ENCODE measurements around the gene ZNF236.
"Not testable (repeated sequence)": the region's sequence is repeated elsewhere in the genome, so short reads cannot be mapped to it uniquely, and the experiment has no call there.

The ZNF236 gene

DNA sequence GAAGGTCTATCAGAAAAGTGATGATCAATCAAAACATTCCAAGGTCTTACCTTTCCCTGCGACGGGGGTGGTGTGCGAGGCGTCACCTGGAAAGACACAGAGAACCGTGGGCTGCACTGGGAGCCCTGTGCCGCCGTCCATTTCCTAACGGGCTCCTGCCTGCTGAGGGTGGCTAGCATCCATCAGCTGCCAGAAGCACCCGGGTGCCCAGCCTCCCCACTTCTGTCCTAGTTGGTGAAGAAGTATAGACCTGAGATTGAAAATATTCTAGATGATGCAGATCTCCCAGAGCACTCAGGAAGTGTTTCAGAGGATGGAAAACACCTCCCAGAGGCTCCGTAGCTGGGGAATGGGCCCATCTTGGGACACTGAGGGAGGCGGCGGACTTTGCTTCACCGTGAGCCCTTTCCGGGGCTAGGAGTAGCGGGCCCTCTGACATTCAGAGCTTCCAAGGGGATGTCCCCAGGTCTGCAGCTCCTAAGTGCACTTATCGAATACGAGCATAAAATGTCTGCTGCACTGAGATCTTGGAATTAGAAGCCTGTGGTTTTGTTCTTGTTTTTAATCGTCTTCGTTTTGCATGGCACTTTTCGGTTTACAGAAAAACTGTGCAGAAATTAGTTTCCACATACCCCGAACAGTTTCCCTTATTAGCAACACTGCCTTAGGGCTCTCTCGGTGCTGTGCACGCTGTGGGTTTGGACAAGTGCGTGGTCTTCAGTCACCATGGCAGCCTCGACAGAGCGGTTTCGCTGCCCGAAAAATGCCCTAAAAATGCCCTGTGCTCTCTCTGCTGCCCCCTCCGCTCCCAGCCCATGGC is 166.7 kb downstream of the ZNF236 start:
- no peak for DNase-seq

DNA sequence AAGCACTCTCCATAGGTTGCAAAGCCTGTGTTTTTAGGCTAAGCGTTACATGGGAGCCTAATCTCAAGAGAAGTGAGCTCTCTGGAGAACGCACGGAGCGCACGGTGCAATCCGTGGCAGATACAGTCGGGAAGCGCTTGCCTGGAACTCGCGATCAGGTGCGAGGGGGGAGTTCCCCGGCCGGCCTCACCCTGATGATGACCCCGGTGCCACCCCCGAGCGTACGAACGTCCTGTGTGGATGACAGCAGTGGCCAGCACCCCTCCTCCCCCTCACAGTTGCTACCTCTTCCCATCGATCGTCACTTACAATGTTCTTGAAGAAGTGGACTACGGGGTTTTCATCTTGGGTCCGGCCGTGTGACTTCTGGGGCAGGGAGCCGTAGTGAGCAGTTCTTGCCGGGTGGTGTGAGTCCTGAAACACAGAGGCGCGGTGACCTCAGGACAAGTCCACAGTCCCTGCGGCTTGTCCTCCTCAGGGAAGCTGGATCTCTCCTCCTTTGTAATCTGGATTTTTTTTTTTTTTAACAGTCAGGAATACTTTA is 167.4 kb downstream of the ZNF236 start:
- DNase-seq: no peak

DNA sequence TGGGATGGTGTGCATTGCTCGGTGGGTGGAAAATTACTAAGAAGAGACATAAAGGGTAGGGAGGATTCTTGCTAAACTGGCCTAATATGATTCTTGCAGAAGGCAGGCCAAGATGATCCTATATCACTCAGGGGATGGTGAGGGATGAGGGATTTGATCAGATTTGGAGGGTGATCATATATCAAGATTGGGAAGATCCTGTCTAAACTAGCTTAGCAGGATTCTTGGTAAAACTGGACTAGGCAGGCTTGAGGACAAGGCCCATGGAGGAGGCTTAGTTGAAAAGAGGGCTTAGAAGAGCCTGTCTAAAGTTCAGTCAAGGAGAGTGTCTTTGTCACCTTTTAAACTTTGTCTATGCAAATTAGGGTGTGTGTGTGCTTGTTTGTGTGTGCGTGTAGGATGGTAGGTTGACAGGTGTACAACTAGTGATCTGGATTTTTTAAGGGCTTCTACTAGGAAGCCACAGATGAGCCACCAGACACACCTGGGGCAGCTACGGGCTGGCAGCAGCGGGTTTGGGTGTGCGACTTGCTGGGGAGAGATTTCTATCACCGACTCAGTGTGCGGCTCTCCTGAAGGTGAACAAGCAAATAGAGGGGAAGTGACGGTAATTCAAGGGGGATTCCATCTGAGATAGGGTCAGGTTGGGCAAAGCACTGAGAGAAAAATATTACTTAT is 168.1 kb downstream of the ZNF236 start:
- DNase-seq: not testable (repeated sequence)

DNA sequence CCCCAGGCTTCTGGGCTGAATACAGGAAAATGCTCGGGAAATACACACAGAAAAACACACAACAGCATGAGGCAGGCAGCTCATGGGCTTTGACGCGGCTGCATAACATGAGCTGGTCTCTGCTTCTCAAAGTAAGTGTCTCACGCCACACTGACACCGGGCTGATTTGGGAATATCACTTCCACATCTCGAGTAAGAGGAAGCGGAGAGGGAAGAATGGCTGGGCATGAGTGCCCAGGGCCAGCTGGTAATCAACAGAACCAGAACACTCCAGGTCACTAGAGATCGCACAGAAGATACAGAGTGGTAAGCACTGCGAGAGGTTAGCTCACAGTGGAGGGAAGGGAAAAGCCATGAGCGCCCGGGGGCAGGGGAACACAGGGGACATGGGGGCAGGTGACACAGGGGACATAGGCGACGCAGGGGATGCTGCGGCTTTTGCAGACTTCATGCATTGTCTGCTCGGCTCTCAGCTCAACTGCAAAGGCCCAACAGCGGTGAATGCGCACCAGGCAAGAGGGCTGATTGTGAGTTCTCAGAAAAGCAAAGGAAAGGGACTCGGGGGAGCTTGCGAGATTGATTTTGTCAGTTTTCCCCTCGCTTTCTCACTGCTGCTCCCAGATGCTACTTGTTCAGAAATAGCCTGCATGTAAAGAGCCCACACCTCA is 168.8 kb downstream of the ZNF236 start:
- no peak for DNase-seq

DNA sequence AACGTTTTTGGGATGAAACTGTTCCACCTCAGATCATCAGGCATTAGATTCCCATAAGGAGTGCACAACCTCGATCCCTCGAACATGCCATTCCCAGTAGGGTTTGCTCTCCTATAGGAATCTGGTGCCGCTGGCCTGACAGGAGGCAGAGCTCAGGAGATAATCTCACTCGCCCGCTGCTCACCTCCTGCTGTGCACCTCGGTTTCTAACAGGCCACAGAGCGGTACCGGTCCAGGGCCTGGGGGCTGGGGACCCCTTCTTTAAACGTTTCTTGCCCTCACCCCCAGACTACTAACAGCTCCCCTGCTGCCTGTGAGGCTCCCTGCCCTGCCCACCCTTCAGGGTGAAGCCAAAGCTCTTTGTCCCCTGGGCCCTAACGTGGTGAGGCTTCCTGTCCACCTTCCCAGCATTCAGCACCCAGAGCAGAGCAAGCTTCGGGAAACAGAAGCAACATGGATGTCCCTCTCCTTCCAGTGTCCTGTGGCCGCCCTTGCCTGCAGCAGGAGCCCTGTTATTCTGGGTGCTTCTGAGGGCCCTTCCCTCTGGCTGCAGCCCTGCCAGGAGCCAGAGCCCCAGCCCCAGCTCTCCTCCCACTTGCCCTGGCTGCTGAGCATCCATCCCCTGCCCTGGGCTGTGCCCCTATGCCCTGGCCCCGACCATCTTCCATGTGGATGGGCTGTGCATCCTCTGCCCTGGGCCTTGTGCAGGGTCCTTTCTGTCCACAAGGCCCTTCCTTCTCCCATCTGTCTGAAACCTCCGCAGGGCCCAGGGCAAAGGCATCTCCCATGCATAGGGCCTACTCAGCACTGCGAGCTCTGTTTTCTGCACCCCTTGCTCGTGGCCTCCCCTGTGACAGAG is 170.1 kb downstream of the ZNF236 start:
- DNase-seq: no peak

DNA sequence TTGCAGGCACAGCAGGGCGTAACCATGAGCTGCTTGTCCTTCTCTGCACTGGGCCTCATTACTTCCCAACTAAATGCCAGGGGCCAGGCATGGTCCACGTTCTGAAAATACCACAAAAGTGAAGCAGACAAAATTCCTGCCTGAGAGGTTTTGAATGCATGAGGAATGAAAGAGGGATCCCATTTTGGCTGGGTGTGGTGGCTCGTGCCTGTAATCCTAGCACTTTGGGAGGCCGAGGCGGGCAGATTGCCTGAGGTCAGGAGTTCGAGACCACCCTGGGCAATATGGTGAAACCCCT is 170.7 kb downstream of the ZNF236 start:
- DNase-seq: no peak

DNA sequence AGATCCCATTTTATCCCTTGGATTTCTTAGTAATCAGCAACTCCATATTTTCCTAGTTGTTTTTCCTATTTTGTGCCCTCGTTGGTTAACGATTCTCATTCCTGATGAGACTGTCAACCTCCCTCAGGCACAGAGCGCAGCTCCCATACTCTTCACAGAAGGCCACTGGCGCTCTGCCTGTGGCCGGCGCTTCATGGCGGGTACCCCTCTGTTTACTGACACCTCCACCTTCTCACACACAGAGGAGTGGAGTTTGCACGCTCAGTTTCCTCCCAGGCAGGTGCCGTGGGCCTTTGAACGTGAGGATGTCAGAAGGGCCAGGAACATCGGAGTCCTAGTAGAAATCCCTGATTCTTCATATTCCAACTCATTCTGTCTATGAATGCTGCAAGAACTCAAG is 171.2 kb downstream of the ZNF236 start:
- no peak for DNase-seq

DNA sequence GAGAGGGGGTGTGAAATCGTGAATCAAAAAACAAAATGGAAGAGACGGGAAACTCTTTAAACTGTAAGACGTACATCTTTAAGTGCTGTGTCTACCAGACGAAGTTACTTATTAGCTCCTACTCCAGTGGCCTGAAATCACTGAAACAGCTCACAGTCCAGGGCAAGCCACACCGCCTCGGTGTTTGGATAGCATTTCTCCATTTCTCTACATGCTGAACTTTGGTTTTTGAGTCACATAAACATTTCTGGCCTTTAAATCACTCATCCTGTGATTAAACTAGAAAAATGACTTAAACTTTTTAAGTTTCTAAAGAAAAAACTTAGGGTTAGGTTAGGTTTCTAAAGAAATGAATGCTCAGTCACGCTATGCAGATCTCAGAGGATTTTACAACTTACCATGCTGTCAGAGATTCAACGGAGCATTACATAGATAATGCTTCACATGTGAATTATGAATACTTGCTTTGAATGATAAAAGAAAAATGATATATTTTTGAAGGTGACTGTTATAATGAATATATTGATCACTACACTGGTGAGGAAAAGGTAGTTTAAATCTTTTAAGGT is 171.8 kb downstream of the ZNF236 start:
- DNase-seq: no peak

DNA sequence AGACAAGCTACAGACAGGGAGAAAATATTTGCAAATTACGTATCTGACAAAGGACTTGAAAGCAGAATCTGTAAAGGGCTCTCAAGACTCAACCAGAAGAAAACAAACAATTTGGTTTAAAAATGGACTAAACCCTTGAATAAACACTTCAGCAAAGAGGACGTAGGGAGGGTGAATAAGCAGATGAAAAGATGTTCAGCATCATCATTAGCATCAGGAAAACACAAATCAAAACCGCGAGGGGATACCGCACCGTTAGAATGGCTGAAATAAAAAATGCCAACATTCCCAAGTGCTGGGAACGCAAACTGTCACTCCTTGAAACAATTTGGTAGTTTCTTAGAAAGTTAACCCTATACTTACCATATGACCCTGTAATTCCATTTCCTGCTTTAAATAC is 173.5 kb downstream of the ZNF236 start:
- DNase-seq: no peak

DNA sequence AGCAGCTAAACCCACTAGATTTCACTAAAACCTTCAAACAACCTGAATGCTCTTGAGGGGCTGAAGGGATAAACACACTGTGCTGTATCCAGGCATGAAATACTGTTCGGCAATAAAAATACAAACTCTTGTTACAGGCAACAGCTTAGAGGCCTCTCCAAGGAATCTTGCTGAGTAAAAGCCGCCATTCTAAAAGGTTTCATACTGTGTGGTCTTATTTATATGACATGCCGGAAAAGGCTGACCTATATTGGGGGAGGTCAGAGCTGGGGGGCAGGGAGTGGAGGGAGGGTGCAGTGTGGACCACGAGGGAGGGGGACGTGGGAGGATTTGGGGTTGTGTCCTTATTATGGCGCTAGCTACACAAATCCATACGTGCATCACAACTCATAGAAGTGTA is 174.1 kb downstream of the ZNF236 start:
- no peak for DNase-seq

DNA sequence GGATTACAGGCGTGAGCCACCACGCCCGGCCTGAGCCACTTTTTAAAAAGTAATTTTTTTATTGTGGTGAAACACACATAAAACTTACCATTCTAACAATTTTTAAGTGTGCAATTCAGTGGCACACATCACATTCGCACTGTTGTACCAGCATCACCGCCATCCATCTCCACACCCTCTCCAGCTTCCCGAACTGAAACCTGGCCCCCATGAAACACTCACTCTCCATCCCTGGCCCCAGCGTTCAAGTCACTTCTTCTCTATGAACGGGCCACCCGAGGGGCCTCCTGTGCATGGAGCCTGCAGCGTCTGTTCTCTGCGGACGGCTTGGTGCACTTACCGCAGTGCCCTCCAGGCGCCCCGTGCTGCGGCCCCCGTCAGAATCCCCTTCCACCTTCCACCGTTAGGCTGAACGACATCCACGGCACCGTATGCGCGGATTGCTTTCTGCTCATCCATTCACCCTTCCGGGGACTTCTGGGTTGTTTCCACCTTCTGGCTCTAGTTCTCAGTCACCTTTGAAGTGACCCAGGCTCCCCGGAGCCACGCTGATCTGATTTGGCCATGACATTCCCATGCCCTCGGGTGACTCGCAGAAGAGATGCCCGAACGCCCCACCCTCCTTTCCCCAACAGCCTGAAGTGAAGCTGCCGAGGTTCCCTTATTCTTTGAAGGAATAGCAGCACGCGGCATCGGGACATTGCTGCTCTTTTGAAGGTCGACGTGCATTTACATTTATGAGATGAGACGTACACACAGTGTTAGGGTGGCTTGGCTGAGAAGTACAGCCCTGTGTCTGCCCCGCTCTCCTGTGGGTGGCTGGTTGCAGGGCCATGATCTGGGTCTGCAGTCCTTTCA is 175.8 kb downstream of the ZNF236 start:
- no peak for DNase-seq

DNA sequence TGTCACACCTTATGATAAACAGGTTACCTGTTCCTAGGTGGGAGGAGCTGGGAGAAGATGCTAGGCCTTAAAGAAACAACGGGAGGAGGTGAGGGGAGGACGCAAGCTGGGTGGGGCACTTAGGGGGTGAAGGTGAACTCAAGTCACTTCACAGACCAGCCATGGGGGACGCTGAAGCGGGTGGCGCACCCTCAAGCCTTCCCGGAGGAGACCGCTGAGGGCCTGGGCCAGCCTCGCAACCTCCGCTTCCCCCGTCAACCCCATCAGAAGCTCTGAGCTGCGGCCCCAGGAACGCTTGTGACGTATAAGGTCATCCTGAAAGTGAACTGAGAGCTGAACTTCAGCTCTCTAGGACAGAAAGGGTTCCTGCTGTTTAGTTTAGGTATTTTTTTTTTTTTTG is 176.7 kb downstream of the ZNF236 start:
- no peak for DNase-seq

DNA sequence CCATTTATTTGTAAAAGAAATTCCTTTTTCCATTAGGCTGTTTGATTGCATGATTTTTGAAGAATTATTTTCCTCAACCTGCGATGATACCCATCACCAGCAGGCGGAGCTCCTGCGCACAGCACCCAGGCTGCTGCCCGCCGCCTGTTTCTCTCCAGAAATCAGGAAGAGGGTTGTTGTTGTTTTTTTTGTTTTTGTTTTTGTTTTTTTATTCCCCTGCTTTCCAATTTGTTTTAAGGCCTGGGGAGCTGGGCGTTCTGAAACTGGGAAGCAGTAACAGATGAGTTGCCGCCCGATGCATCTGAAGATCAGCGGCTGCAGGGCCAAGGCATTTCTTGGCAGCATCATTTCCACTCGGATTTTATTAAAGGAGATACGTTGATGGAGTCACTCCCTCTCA is 178.2 kb downstream of the ZNF236 start:
- DNase-seq: peak; percentile 21

DNA sequence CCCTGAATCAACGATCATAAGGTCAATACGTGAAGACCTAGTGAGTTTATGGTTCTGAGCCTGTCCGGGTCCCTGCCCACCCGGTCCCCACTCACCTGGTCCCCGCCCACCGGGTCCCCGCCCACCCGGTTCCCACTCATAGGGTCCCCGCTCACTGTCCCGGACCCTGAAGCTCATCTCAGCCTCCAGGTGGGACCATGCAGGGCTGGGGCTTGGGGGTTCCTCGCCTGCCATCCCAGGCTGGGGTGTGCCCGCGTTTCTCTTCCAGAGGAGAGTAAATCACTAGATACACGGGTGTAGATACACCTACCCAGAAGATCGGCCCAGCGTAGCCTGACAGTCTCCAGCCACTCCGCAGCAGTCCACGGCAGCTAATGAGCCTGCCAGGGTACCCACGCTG is 178.7 kb downstream of the ZNF236 start:
- DNase-seq: no peak

DNA sequence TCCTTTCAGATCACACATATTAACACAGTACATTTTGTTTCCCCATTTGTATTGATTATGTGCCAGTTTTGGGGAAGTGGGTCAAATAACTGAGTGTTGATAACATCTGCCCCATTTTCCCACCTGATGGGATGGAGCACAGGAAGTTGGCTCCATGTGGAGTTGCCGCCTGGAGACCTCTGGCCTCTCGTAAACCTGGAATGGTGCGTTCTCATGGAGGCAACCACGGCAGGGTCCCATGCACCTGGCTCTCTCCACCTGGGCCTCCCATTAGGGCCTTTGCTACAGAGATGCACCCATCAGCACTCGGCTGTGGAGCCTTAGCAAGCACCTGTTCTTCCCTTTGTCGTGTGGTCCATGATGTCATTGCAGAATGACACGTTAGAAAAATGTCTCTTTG is 179.6 kb downstream of the ZNF236 start:
- no peak for DNase-seq

DNA sequence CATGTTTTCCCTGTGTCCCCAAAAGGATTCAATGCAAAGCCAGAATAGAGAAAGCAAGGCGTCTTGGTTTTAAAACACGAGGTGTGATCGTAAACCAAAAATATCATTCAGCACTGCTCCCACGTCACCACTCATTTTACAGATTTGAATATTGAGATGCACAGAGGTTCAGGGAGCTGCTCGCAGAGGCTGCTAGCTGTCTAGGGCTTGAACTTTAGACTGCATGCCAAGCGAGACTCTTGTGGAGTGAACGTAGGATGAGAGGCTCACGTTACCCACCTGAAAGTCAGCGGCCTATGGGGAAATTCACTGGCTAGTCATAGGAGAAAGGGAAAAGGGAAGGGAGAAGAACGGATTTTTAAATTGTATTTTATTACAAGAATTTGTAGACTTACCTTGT is 180.1 kb downstream of the ZNF236 start:
- no peak for DNase-seq

DNA sequence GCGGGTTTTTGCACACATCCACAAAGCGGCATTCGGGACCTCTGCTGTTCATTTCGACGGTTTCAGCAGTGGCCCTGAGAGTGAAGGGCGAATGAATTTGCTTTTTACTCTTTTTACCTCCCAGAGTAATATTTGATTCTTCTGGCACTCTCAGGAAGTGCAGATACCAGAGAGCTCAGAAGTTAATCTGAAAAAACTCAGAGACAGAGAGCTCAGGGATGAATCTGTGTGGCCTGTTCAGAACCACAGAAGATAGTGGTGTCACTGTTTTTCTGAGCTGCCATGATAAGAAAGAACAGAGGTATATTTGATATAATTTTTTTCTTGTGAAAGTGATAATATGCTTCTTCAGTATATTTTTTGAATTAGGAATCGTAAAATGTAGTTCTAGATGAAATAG is 181.0 kb downstream of the ZNF236 start:
- no peak for DNase-seq

DNA sequence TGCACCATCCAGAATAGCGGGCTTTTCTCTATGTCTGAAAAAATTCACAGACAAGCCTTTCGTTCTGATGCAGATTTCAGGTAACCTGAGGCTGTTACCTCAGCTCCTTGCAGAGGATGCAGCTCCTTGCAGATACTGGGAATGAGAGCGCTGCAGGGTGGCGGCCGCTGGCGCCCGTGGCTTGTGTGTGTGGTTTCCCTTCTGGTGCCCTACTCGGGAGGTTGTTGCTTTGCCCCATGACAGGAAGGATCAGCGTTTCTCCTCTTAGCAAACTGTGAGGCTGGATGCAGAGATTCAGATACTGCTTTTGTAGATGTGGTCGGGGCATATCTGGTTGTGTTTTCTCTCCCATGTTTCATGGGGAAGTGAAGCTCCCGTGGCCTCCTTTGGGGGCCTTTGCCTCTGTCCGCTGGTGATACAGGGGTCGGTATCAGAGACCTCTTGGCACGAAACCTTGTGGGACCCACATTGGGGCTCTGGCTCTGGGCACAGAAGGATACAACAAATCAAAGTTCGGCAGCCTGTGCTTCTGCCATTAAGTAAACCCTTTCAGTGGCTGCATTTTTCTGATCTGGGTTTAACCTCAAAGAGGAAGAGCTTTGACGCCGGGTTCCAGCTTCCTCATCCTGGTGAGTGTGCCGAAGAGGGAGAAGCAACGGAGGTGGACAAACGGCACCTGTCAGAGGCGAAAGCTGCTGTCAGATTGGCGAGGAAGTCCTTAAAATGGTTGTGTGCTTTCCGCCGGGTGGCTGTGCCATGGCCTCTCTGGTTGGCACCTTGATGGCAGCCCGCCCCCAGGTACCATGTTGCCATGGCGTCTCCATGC is 182.4 kb downstream of the ZNF236 start:
- DNase-seq: no peak

DNA sequence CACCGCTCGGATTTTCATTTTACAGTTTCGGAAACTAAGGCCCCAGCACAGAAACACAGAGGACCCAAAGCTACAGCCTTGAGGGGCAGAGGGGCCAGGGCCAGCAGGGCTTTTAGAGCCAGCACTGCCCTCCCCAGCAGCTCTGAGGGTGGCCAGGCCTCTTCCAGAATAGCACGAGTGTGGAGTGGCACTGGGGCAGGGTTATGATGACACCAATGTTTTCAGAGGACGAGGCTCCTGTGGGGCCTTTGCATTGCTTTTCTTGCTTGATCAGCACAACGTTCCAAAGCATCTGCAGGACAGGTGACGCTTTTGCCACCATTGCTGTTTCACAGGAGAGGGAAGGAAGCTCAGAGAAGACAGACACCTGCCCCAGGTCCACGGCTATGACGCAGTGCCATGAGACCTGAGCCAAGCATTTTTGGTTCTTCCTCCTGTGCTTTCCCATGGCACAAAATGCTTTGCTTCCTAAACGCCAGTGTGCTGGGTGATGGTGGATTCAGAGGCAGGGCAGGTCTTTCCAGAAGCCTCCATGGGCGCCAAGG is 183.4 kb downstream of the ZNF236 start:
- no peak for DNase-seq
